Measurements from ENCODE around the gene ME3. TPM values are rescaled to one million over a fixed set of nuclear protein-coding genes. Genes with fewer than 3 reads are reported as not detected.

ME3 gene
- total RNA-seq, 1 experiment from 2014 or later = 1.8 TPM

DNA sequence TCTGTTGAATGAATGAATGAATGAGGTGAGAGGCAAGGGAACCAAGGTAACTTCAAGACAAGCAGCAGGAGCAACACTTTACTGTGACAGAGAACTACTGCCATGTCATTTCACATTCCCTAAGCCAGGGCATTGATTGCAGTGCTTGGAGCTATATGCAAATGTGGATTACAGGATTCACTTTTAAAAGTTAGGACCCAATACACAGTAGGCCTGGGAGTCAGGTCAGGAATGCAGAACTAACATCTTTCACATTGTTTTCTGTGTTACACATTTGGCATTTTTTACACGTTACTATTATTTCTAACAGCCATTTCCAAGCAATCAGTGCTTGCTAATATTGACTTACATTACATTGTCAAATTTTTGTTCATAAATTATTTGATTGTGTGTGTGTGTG is 26.2 kb upstream of the ME3 start:
- TF ChIP-seq, protein P1, sequence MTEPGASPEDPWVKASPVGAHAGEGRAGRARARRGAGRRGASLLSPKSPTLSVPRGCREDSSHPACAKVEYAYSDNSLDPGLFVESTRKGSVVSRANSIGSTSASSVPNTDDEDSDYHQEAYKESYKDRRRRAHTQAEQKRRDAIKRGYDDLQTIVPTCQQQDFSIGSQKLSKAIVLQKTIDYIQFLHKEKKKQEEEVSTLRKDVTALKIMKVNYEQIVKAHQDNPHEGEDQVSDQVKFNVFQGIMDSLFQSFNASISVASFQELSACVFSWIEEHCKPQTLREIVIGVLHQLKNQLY (CRISPR knock-in tag; IDR thresholded peaks at IDR 0.05) = no peak
- TF ChIP-seq ARID4B (CRISPR knock-in tag; IDR thresholded peaks at IDR 0.05; ENCODE audit: borderline replicate concordance) = no peak
- TF ChIP-seq, protein P2, sequence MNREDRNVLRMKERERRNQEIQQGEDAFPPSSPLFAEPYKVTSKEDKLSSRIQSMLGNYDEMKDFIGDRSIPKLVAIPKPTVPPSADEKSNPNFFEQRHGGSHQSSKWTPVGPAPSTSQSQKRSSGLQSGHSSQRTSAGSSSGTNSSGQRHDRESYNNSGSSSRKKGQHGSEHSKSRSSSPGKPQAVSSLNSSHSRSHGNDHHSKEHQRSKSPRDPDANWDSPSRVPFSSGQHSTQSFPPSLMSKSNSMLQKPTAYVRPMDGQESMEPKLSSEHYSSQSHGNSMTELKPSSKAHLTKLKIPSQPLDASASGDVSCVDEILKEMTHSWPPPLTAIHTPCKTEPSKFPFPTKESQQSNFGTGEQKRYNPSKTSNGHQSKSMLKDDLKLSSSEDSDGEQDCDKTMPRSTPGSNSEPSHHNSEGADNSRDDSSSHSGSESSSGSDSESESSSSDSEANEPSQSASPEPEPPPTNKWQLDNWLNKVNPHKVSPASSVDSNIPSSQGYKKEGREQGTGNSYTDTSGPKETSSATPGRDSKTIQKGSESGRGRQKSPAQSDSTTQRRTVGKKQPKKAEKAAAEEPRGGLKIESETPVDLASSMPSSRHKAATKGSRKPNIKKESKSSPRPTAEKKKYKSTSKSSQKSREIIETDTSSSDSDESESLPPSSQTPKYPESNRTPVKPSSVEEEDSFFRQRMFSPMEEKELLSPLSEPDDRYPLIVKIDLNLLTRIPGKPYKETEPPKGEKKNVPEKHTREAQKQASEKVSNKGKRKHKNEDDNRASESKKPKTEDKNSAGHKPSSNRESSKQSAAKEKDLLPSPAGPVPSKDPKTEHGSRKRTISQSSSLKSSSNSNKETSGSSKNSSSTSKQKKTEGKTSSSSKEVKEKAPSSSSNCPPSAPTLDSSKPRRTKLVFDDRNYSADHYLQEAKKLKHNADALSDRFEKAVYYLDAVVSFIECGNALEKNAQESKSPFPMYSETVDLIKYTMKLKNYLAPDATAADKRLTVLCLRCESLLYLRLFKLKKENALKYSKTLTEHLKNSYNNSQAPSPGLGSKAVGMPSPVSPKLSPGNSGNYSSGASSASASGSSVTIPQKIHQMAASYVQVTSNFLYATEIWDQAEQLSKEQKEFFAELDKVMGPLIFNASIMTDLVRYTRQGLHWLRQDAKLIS (CRISPR knock-in tag; IDR thresholded peaks at IDR 0.05; ENCODE audit: borderline replicate concordance) = no peak
- ChIA-PET CTCF (no interaction called here), POLR2A (no interaction called here)
- peaks cover 10% of the 10 kb centered on the region for H3K4me1 Mint-ChIP-seq
- no peak overlapping the region for H3K27ac Mint-ChIP-seq
- DNase-seq (ENCODE audit: low spot score) (no peak), ATAC-seq (peak; percentile 73)
- H3K36me3 Mint-ChIP-seq = no peaks in the 10 kb centered on the region
- H3K9me3 Mint-ChIP-seq = 0 out of 2 replicates have a peak, but pooled peaks cover 4% of the 10 kb centered on the region
- H3K27me3 Mint-ChIP-seq (ENCODE audit: low read depth) = peaks cover 2% of the 10 kb centered on the region; the same call in 1 of the 2 replicates
- H3K4me3 Mint-ChIP-seq = no peak overlapping the region

GRCh38 chr11:86696451-86696850 is 24.0 kb upstream of the ME3 start:
- Mint-ChIP-seq H3K4me3 (no peak overlapping the region), H3K4me1 (peaks cover 10% of the 10 kb centered on the region), H3K27me3 (ENCODE audit: low read depth) (peaks cover 2% of the 10 kb centered on the region; the same call in 1 of the 2 replicates), H3K36me3 (no peaks in the 10 kb centered on the region), H3K9me3 (0 out of 2 replicates have a peak, but pooled peaks cover 4% of the 10 kb centered on the region), H3K27ac (no peak overlapping the region)
- no peak for DNase-seq (ENCODE audit: low spot score)
- TF ChIP-seq RORB (CRISPR knock-in tag; IDR thresholded peaks at IDR 0.05) = no peak
- no peak for TF ChIP-seq ZNF219 (CRISPR knock-in tag; IDR thresholded peaks at IDR 0.05; ENCODE audit: borderline replicate concordance)
- TF ChIP-seq ELF4 (CRISPR knock-in tag; IDR thresholded peaks at IDR 0.05; ENCODE audit: low read depth) = no peak
- no peak for TF ChIP-seq MYBL2 (CRISPR knock-in tag; IDR thresholded peaks at IDR 0.05)
- no peak for TF ChIP-seq GABPB1 (CRISPR knock-in tag; IDR thresholded peaks at IDR 0.05)
- no peak for TF ChIP-seq ERG (CRISPR knock-in tag; IDR thresholded peaks at IDR 0.05)
- TF ChIP-seq E2F4 (CRISPR knock-in tag; IDR thresholded peaks at IDR 0.05; ENCODE audit: borderline replicate concordance, low read depth) = no peak
- no peak for TF ChIP-seq NFYB (CRISPR knock-in tag; conservative IDR thresholded peaks at IDR 0.05; ENCODE audit: low read depth)
- TF ChIP-seq ZBTB21 (CRISPR knock-in tag; IDR thresholded peaks at IDR 0.05; ENCODE audit: borderline replicate concordance) = no peak
- ChIA-PET CTCF (interaction anchor here (1.2 to 1.3 kb wide), 2 partner anchors 18 to 20 kb away, joined by 3 read pairs; no protein-coding TSS in a partner anchor), POLR2A (no interaction called here)
- ATAC-seq = no peak
